Epithelial cell of prostate (primary cell): ENCODE results near the gene RAB8B.
A peak's percentile ranks its signal among the peaks of the same experiment; 100 is the strongest.
"Not testable (repeated sequence)": the region's sequence is repeated elsewhere in the genome, so short reads cannot be mapped to it uniquely, and the experiment has no call there.

Source experiments
- DNase-seq: peaks from one replicate; pipeline ENCODE4 v3.0.0-alpha.2; 2011; ENCODE audit warnings: low read depth, low spot score
- H3K27ac ChIP-seq: fragments of 450-650 bp; 2 replicates; pipeline ENCODE4 v1.5.1; 2017; ENCODE audit warnings: mild to moderate bottlenecking

The RAB8B gene

DNA sequence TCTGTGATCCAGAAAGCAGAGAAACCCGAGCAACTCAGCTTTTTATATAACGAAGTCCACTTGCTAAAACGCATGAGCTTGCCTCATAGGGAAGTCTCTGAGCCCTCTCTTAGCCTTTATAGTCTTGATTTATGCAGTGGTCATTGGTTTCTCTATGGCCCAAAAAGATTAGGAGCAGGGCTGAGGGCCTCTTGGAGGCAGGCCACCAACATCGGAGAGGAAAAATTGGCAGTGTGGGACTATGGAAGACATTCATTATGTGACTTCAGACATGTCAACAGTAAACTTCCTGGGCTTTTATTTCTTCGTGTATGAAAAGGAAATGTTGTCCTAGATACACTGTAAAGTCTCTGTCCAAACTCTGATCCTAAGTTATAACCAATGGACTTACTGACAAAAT, 13.5 kb downstream of the RAB8B start:
- no peak overlapping the region for H3K27ac ChIP-seq
- DNase-seq = no peak

DNA sequence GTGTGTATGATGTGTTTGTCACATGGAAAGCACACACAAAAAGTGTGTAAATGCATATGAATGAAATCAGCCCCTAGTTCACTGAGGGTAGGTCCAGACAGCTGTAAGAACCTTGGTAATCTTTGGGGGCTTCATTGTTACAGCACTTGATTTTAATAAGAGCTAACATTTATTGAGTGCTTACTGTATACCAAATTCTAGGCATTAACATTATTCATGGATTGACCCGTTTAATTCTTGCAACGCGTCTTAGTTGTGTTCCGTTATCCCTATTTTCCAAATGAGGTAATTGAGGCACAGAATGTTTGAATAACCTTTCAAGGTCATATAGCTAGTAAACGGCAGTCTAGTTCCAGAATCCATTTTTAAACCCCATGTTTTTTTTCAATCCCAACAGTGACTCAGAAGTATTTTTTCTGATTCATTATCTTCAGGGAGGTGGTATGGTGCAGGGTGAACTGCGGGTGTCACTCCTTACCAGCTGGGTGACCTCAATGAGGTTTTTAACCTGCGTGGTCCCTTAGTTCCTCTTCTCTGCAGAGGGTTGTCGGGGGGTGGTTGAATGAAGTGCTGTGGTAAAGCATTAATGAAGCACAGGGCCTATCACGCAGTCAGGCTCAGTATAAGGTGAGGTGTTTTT, 14.2 kb downstream of the RAB8B start:
- no peak overlapping the region for H3K27ac ChIP-seq
- no peak for DNase-seq

DNA sequence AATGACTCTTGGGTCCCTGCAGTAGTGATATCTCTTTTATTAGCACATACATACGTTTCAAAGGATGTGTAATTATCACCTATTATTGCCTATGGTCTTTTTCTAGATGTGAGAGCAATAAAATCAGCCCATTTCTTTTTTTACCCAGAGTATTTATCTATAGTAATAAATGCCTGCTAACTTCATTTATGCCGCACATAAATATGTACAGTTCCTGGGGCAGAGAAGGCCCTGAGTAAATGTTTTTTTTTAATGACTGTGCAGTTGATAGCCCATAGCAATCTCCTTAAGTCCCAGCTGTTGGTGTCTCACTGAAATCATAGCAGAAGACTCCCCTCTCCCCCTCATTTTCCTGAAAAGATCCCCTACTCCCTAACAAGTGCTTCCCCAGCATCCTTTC, 16.7 kb downstream of the RAB8B start:
- H3K27ac ChIP-seq = no peak overlapping the region
- no peak for DNase-seq

DNA sequence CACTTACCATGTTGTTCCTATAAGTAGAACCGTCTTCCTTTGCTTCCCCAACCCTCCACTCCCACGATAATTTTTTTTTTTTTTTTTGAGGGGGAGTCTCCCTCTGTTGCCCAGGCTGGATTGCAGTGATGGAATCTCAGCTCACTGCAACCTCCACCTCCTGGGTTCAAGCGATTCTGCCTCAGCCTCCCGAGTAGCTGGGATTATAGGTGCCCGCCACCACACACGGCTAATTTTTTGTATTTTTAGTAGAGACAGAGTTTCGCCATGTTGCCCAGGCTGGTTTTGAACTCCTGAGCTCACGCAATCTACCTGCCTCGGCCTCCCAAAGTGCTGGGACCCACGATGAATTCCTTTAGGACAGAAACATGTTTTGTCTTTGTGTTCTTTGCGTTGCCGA, 19.4 kb downstream of the RAB8B start:
- not testable (repeated sequence) for DNase-seq, H3K27ac ChIP-seq

DNA sequence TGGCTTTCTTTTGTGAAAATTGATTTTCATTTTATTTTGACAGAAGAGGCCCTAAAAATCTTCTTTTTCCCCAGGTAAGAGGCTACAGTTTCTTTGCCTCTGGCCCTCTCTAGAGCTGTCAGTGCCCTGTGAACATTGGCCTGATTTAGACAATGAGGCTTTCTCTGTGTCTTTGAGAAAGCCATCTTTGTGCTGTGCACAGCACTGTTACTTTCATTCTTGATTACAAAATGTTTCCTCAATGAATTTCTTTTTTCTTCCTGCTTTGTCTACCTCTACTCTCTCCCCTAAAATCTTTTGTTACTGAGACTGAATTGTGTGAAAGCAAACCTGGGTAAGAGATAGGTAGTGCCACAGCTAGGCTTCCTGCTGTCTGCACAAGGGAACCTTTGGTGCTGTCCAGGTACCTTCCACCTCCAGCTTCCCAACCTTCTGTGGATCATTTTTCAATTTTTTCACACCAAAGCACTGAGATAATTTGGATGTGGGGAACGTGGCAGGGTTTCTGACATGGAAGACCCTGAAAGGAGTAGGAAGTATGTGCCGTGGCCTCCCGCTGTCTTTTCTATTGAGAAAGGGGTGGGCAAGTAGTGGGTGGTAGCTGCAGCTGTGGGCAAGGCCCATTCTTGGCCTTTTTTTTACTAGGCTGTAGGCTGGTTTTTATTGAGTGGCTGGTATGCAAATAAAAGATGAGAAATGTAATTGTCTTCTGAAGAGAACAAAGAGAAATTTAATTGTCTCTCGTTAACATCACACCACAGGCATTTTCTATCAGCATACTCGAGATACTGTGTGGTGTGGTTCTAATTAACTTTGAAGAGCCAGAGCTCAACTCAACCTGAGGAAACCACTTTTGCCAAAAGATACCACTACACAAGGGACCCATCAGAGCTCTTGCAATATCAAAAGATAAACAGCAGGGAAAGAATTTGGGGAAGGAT, 21.0 kb downstream of the RAB8B start:
- DNase-seq = no peak
- H3K27ac ChIP-seq = no peak overlapping the region

DNA sequence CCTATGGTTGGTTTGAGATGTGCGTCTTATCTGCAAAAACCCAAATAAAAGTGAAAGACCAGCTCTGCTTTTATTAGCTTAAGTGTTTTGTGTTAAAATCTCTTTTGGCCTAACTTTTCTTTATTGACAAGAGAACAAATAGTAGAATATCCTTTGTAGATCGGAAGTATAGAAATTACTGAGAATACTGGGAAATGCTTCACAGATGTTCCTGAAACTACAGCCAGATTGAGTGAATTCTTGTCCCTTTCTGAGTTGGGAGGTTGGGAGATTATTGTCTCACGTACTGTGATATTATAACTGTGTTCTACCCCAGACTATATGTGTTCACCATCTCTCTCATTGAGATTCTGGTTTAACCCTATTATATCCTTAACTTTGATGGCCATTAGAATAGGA, 21.7 kb downstream of the RAB8B start:
- no peak overlapping the region for H3K27ac ChIP-seq

DNA sequence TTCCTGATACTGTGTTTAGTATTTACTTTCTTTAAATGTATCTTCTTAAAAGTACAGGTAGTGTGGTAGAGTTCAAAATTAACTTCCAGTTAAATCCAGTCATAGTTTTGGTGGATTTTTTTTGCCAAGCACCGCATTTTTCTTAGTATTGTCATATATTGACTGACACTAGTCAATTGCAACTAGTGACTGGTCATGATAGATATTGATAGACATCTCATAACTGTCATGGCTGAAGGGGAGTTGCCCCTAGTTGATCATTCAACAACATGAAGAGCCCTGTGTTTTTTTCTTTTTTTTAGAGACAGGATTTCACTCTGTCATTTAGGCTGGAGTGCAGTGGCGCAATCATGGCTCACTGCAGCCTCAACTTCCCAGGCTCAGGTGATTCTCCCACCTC, 22.1 kb downstream of the RAB8B start:
- no peak overlapping the region for H3K27ac ChIP-seq
- no peak for DNase-seq

More for the DNA sequence above, 21.7 kb downstream of the RAB8B start:
- no peak for DNase-seq

DNA sequence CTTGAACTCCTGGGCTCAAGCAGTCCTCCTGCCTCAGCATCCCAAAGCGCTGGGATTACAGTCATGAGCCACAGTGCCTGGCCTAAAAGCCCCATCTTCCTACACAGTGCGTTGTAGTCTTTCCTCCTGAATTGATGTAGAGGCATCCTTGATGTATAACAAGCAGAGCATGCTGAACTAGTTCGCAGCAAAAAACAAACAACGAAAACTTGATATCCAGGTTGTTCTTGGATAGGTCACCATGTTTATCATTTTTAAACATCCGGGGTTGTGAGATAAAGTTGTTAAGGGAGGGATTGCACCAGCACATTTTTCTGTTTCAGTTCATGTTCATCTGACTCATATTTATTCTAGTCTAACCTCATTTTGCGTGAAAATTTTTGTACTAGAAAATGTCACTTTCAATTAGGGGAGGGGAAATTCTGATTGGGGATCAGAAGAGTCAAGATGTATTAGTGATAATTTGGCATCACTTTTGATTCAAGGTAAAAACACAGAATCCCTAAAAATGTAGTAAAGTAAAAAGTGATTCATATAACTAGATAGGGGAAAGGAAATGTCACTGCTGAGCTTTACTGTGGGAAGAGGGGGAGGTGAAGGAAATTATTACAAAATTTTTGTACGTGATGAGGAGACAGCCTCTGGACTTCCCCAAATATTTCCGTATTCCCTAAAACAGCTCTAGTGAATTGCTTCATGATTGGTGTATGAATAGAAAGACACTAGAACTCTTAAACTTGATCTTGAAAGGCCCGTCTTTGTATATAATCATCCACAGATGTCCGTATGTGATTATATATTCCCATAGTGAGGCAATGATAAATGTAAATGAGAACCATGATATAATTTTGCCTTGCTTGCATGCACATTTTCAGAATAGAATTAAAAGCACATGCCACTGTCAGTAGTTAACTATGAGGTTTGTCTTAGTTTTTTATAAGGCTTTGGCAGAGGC, 22.9 kb downstream of the RAB8B start:
- no peak overlapping the region for H3K27ac ChIP-seq
- DNase-seq = no peak

DNA sequence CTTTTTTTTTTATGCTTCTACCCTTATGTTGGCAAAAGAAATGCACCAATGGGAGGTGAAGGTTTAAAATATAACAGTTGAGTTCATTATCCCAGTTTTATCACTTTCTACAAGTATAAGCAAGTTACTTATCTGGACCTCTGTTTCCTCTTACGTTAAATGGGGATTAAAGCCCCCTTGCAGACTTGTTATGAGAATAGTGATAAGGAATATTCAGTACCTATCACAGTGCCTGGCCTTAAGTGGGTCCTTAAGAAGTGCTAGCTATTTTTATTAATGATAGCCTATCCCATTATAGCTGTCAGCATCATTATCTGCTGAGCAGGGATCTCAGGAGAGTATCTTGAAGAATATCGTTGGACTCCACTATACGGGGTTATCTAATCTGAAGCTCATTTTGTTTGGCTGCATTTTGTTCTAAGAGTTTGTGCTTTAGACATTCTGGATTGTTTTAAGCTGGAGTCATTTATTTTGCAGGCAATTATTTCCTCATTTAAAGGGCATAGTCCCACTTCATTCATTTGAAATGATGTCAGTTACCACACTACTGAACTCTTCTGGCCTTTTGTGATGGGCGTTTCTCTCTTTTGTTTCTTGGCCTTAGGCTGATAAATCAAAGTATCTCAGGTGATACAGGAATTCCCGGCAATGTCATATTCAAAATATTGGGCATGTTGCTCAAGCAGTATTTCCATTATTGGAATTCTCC, 28.8 kb downstream of the RAB8B start:
- peak overlapping the region; percentile 49 for H3K27ac ChIP-seq

DNA sequence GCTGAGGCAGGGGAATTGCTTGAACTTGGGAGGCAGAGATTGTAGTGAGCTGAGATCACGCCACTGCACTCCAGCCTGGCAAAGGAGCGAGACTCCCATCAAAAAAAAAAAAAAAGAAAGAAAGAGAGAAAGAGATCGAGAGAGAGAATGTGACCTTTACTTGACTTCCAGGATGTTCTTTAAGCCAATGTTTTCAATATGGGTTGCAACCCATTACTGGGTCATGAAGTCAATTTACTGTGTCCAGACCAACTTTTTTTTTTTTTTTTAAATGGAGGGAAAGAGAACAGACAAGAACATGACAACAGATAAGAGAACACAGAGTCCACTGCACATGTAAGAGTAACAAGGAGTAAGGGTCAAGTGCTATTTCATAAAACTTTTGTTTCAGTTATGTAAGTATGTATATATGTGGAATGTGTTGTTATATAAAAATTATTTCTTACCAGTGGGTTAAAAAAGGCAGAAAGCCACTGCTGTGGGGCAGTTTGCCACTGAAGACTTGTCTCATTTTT, 29.8 kb downstream of the RAB8B start:
- DNase-seq = no peak
- no peak overlapping the region for H3K27ac ChIP-seq

More for the DNA sequence above, 28.8 kb downstream of the RAB8B start:
- peak; percentile 50 for DNase-seq

DNA sequence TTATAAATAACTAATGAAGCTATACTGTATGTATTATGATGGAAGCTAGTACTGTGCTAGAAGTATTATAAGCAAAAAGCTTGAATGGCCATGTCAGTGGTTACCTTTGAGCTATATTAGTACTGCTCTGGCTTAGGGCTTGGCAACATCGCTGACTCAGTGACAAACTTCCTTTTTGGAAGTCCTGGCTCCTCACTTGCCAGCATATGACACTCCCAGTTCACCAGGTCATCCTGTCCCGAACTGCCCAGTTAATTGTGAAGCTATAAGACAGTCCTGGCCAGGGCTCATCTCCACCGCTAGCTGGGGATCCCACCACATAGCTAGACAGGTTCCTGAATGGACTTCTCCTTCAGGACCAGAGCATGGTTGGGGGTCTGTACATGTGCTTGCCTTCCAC, 31.9 kb downstream of the RAB8B start:
- DNase-seq = no peak

DNA sequence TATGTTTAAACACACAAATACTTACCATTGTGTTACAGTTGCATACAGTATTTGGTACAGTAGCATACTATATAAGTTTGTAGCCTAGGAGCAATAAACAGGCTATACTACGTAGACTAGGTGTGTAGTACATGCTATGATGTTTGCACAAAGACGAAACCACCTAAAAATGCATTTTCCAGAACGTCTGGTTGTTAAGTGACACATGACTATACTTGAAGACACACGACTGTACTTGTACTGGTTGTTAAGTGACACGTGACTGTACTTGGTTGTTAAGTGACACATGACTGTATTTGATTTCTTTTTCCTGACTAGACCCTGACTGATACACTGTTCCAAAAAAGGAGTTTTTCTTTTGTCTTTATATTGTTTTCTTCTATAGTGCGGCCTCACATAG, 34.1 kb downstream of the RAB8B start:
- H3K27ac ChIP-seq = no peak overlapping the region
- DNase-seq = no peak

More for the DNA sequence above, 31.9 kb downstream of the RAB8B start:
- no peak overlapping the region for H3K27ac ChIP-seq

DNA sequence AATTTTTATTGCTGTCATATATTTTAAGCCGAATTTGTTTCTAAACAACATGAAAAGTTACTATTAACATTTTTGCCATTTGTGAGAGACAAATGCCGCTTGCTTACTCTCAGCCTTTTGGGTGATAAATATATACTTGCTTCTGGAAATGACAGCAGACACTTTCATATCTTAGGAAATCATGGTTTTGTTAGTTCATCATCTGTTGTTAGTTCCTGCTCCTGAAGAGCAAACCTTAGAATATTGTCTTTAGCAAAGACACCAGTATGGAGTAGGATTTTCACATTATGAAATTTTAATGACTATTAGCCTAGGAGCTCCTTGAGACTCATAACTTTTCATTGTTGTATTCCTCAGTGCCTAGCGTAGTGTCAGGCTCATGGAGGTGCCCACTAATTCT, 36.0 kb downstream of the RAB8B start:
- H3K27ac ChIP-seq = no peak overlapping the region
- DNase-seq = no peak

DNA sequence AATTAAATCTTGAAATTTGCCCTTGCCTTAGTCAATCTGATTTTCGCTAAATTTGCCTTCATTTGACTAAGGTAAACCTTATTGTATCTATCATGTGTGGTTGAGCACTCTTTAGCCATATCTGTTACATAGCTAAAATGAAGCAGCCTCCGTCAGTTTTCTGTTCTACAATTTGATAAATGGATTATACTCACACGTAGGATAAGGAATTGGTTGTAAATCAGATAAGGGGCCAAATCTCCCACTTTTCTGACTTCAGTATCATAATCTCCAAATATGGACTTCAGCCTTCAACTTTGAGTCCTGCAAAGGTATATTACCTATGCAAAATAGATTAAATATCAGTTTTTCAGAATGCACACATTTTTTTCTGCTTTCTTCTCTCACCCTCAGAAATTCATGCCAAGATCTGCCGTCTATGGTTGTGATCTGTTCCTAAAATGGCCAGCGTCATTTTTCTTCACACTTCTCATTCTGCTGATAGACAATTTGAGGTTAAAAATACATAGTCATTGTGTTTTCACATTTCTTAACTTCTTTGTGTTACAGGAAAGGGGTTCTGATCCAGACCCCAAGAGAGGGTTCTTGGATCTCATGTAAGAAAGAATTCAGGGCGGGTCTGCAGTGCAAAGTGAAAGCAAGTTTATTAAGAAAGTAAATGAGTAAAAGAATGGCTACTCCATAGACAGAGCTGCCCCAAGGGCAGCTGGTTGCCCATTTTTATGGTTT, 36.9 kb downstream of the RAB8B start:
- no peak for DNase-seq
- H3K27ac ChIP-seq = no peak overlapping the region

DNA sequence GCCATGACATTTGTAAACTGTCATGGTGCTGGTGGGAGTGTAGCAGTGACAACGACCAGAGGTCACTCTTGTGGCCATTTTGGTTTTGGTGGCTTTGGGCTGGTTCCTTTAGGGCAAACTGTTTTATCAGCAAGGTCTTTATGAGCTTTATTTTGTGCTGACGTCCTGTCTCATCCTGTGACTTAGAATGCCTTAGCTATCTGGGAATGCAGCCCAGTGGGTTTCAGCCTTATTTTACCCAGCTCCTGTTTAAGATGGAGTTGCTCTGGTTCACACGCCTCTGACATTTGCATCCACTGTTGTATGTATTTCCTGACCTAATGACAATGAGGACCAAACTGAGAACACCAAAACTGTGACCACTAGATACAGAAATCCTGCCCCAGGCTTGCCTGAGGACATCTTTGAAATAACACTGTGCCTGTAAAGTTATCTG, 37.6 kb downstream of the RAB8B start:
- no peak overlapping the region for H3K27ac ChIP-seq

DNA sequence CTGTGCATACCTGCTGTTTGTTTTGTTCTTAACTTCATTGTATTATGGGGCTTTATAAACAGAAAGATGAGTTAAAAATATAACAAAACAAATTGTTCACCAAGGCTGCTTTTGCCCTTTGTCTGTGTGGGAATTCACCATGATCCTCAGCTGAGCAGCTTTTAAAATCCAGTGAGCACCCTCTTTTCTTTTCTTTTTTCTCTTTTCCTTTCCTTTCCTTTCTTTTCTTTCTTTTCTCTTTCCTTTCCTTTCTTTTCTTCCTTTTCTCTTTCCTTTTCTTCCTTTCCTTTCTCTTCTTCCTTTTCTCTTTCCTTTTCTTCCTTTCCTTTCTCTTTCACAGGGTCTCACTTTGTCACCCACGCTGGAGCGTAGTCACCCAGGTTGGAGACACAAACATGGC, 38.3 kb downstream of the RAB8B start:
- H3K27ac ChIP-seq = no peak overlapping the region
- no peak for DNase-seq

More for the DNA sequence above, 37.6 kb downstream of the RAB8B start:
- DNase-seq = no peak

DNA sequence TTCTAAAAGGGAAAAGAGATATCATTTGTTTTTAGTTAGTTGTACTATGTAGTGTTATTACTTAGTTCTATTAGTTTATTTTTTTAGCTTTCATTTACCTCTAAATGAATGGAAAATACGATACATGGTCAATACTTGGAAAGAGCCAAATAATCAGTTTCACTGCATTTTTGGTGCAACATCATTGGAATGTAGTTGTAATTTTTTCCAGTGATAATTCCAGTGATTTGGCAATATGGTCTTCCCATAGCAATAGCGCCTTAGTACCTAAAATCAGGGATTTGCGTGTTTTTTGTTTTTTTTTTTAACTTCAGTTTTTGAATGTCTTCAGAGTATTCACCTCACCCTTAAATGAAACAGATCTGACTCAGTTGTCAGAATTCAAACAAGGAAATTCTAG, 41.8 kb downstream of the RAB8B start:
- no peak overlapping the region for H3K27ac ChIP-seq
- no peak for DNase-seq

DNA sequence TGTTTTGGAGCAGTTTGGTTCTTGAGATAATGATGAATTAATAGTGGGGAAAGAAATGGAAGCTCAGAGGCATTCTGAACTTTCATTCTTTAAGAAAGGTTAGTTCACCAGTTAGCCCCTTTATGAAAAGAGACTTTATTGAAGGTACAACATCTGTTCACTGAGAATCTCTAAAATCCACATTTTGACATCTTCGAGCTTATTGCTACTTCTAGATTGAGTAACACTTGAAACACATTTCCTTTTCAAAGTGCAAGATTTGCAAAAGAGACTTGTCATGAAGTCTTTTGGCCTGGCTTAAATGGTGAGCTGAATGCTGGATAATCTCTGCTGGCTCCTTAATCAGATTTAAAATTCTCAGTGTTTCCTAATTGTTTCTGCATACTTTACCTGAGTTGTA, 42.3 kb downstream of the RAB8B start:
- H3K27ac ChIP-seq = no peak overlapping the region
- DNase-seq = no peak

DNA sequence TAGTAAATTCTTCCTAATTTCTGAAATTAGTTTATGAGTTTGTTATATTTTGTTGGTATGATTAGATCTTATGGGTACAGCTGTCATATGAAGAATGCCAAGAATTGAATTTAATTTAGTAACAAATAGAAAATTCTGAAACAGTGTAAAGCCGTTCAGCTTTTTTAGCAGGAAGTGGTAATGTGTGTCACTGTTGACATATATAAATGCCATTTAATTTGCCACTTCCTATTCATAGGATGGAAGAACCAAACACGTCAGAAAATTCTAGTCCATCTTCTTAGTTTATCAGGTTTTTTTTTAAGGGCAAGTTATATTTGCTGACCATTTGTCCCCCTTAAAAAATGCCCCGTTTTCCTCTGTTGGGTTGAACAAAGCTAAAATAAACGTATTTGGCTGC, 43.0 kb downstream of the RAB8B start:
- DNase-seq = no peak
- H3K27ac ChIP-seq = no peak overlapping the region
